ENCODE measurements around the gene PPP1CC. TPM values are rescaled to one million over a fixed set of nuclear protein-coding genes. Genes with fewer than 3 reads are reported as not detected.
"Not testable (repeated sequence)": the region's sequence is repeated elsewhere in the genome, so short reads cannot be mapped to it uniquely, and the experiment has no call there.

Gene PPP1CC
- total RNA-seq, 2 donors from 2014 or later: 99.5 to 199 TPM

- H3K4me1 ChIP-seq: peaks cover 0 to 23% of the 10 kb centered on the region in 2 donors
- TF ChIP-seq CTCF (IDR thresholded peaks at IDR 0.05): no peak
- peaks cover 76% of the 10 kb centered on the region for H3K36me3 ChIP-seq
- no peaks in the 10 kb centered on the region for H3K27me3 ChIP-seq
- no peak for DNase-seq (ENCODE audit: low spot score)
- no peak overlapping the region for H3K4me3 ChIP-seq
- no peak overlapping the region for H3K27ac ChIP-seq
- H3K9me3 ChIP-seq: no peaks in the 10 kb centered on the region
These were observed 14.1 kb downstream of the PPP1CC start for GRCh38 chr12:110728628-110729027.

- no peak overlapping the region for H3K27ac ChIP-seq
- no peaks in the 10 kb centered on the region for H3K9me3 ChIP-seq
- no peaks in the 10 kb centered on the region for H3K27me3 ChIP-seq
- TF ChIP-seq CTCF (IDR thresholded peaks at IDR 0.05): no peak
- peaks cover 94% of the 10 kb centered on the region for H3K36me3 ChIP-seq
- H3K4me3 ChIP-seq: no peak overlapping the region
- peaks cover 0 to 6% of the 10 kb centered on the region in 2 donors for H3K4me1 ChIP-seq
- DNase-seq (ENCODE audit: low spot score): no peak
These were observed 15.9 kb downstream of the PPP1CC start for GRCh38 chr12:110726708-110727369.

- H3K4me1 ChIP-seq: peaks cover 0 to 3% of the 10 kb centered on the region in 2 donors
- TF ChIP-seq CTCF (IDR thresholded peaks at IDR 0.05): no peak
- H3K27ac ChIP-seq: no peak overlapping the region
- no peaks in the 10 kb centered on the region for H3K9me3 ChIP-seq
- DNase-seq (ENCODE audit: low spot score): no peak
- peaks cover 96% of the 10 kb centered on the region for H3K36me3 ChIP-seq
- H3K4me3 ChIP-seq: no peak overlapping the region
- H3K27me3 ChIP-seq: no peaks in the 10 kb centered on the region
These were observed 16.7 kb downstream of the PPP1CC start for GRCh38 chr12:110726028-110726427.

- Histone ChIP-seq H3K27ac (no peak overlapping the region), H3K4me3 (no peak overlapping the region), H3K27me3 (no peaks in the 10 kb centered on the region), H3K9me3 (no peaks in the 10 kb centered on the region), H3K4me1 (peaks cover 0 to 3% of the 10 kb centered on the region in 2 donors), H3K36me3 (peaks cover 96% of the 10 kb centered on the region)
- DNase-seq (ENCODE audit: low spot score): no peak
- TF ChIP-seq CTCF (IDR thresholded peaks at IDR 0.05): no peak
These were observed 17.4 kb downstream of the PPP1CC start for GRCh38 chr12:110725267-110725666.

- H3K4me1 ChIP-seq: not testable (repeated sequence)
These were observed 19.8 kb downstream of the PPP1CC start for GRCh38 chr12:110722892-110723291.

GRCh38 chr12:110721570-110721969 lies 21.1 kb downstream of the PPP1CC start:
- no peaks in the 10 kb centered on the region for H3K9me3 ChIP-seq
- no peaks in the 10 kb centered on the region for H3K4me1 ChIP-seq
- no peaks in the 10 kb centered on the region for H3K27me3 ChIP-seq
- TF ChIP-seq CTCF (IDR thresholded peaks at IDR 0.05): no peak
- H3K36me3 ChIP-seq: peaks cover 88% of the 10 kb centered on the region
- H3K27ac ChIP-seq: no peak overlapping the region
- no peak for DNase-seq (ENCODE audit: low spot score)
- no peak overlapping the region for H3K4me3 ChIP-seq

More at GRCh38 chr12:110722892-110723291, 19.8 kb downstream of the PPP1CC start:
- not testable (repeated sequence) for H3K9me3 ChIP-seq; H3K4me3 ChIP-seq; H3K27ac ChIP-seq; H3K27me3 ChIP-seq; DNase-seq (ENCODE audit: low spot score)
- H3K36me3 ChIP-seq: peaks cover 96% of the 10 kb centered on the region
